Raji (cell line): Measurements from ENCODE around the gene ZNF579.

ENCODE experiments used
- POLR2A ChIP-seq: IDR thresholded peaks from 2 replicates; pipeline ENCODE4 v1.6.1; 2011; ENCODE audit warnings: low read depth, low read length, control low read depth; ENCODE audit not compliant: insufficient read depth

The ZNF579 gene

GRCh38 chr19:55529636-55530234, 50.9 kb downstream of the ZNF579 start:
- no peak for TF ChIP-seq POLR2A

GRCh38 chr19:55528030-55528803, 52.4 kb downstream of the ZNF579 start:
- TF ChIP-seq POLR2A: no peak

DNA sequence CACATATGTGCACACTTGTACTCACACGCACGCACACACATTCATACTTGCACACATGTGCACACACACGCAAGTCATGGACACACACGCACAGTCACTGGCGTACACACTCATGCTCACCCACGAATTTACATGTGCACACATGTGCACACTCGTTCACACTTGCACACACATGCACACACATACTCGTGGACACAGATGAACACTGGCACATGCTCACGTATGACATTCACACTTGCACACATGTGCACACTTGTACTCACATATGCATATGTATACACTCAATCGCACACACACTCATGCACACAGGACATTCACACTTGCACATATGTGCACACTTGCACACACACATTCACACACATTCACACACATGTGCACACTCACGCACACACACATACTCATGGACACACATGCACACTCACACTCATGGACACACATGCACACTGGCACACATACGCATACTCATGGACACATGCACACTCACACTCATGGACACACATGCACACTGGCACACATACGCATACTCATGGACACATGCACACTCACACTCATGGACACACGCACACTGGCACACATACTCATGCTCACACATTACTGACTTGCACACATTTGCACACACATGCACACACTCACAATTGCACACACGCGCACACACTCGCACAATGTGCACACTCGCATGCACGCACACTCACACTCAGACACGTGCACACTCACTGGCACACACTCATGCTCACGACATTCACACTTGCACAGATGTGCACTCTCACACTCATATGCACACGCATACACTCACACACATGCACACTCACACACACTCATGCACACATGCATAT, 53.2 kb downstream of the ZNF579 start:
- no peak for TF ChIP-seq POLR2A
